Stomach (tissue), 9 donors: ENCODE data around the gene ANKEF1. TPM values are rescaled to one million over a fixed set of nuclear protein-coding genes. Genes with fewer than 3 reads are reported as not detected.
"Not testable (repeated sequence)": the region's sequence is repeated elsewhere in the genome, so short reads cannot be mapped to it uniquely, and the experiment has no call there.

Experiments used
- DNase-seq, 2 donors: peaks; one replicate each; pipeline versions ENCODE4 v3.0.0 to v3.0.0-alpha.2; 2013 to 2019
- H3K27ac ChIP-seq, 5 donors: fragments of 200-600 bp in 4 of 5; sonication (generic) in 4 of 5; one replicate each; pipeline ENCODE4 v1.5.1; 2013 to 2019; ENCODE audit warnings: mild to moderate bottlenecking in 1 of 5, moderate library complexity in 1 of 5
- H3K27me3 ChIP-seq, 3 donors: fragments of 200-600 bp; sonication (generic); one replicate each; pipeline ENCODE4 v1.5.1; 2017 to 2019; ENCODE audit warnings: mixed run types in 1 of 3
- H3K36me3 ChIP-seq, 4 donors: fragments of 200-600 bp; sonication (generic); 1 replicate in 3 of 4; 2 replicates in 1 of 4; pipeline ENCODE4 v1.5.1; 2016 to 2019
- H3K4me1 ChIP-seq, 4 donors: fragments of 200-600 bp; sonication (generic); one replicate each; pipeline ENCODE4 v1.5.1; 2016 to 2019
- H3K4me3 ChIP-seq, 4 donors: fragments of 200-600 bp; sonication (generic) in 3 of 4; one replicate each; pipeline ENCODE4 v1.5.1; 2016 to 2019; ENCODE audit warnings: mild to moderate bottlenecking in 1 of 4
- H3K9me3 ChIP-seq, 4 donors: fragments of 200-600 bp; sonication (generic); one replicate each; pipeline ENCODE4 v1.5.1; 2016 to 2019
- EP300 ChIP-seq: sonication (generic); formaldehyde crosslinking; IDR thresholded peaks from one replicate; pipeline ENCODE4 v1.6.1; 2017; ENCODE audit warnings: antibody characterized with exemption
- POLR2A ChIP-seq, 4 donors: fragments of 450-650 bp; IDR thresholded peaks; one replicate each; pipeline ENCODE4 v1.6.1; 2016; ENCODE audit warnings: antibody characterized with exemption in 4 of 4, control low read depth in 2 of 4, mild to moderate bottlenecking in 1 of 4, moderate library complexity in 1 of 4
- POLR2AphosphoS5 ChIP-seq, 3 donors: sonication (generic); formaldehyde crosslinking; IDR thresholded peaks; one replicate each; pipeline ENCODE4 v1.6.1; 2016; ENCODE audit warnings: antibody characterized with exemption in 3 of 3
- WGBS, 5 donors: extraction: QIAGEN DNeasy Blood & Tissue Kit in 3 of 5; methylation state at CpG; one replicate each; pipeline versions ENCODE4 v1.1.5 to v1.1.7; 2013 to 2018; 5-methylcytosine and 5-hydroxymethylcytosine counted together
- intact Hi-C: fragments of 100-400 bp; cut with DNase I; formaldehyde crosslinking; loops from one replicate; pipeline ENCODE4 v1.15.1; 2023; ENCODE audit warnings: low total_unique reads
- polyA plus RNA-seq, 3 donors: library from polyadenylated mRNA; stranded (reverse); fragments of 200-250 nt; gene quantifications; one replicate each; pipeline ENCODE4 v1.2.3, GENCODE V29; 2013
- total RNA-seq, 5 donors: library from RNA; depleted of rRNA; stranded (reverse); fragments of >200 nt; gene quantifications; one replicate each; pipeline versions ENCODE4 v1.1.0 to v1.2.3, GENCODE V29; 2014 to 2016
- TF ChIP-seq, protein P1 (sequence below), 7 experiments: fragments of 450-650 bp in 4 of 7; fragments of 200-600 bp in 3 of 7; sonication (generic) in 3 of 7; IDR thresholded peaks; one replicate each; pipeline ENCODE4 v1.5.1; 2016 to 2019; ENCODE audit warnings: antibody characterized with exemption in 7 of 7, control low read depth in 2 of 7, mild to moderate bottlenecking in 1 of 7
- donor health status: healthy with polysubstance abuse.
- donor health status: Bipolar disorder and iron deficiency.
- donor health status: healthy.

Gene ANKEF1
- total and polyA plus RNA-seq, 8 donors = 0.58 to 9.4 (median 1.6) TPM

DNA sequence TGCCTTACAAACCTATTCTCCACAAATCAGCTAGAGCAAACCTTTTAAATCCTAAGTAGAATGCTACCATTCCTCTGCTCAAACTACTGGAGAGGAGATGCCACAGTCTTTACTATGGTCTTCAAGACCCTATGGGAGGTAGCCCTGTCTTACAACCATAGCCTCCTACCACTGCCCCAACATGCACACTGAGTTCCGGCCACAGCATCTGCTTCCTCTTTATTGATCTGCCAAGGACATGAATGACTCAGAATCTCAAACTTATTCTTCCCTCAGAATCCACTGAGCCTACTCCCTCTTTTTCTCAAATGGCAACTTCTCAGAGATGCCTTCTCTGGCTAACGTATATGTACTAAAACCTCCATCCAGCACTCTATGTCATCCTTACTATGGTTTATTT, 12.2 kb upstream of the ANKEF1 start:
- 75 to 97% (median 85%) methylated on average over 2 of the region's 2 CpGs for WGBS, 5 donors
- H3K36me3 ChIP-seq = no peaks in the 10 kb centered on the region
- no peaks in the 10 kb centered on the region for H3K27me3 ChIP-seq
- no peak for DNase-seq
- no peaks in the 10 kb centered on the region for H3K4me1 ChIP-seq
- H3K4me3 ChIP-seq = no peak overlapping the region
- no peak overlapping the region for H3K27ac ChIP-seq
- TF ChIP-seq POLR2A (IDR thresholded peaks at IDR 0.05) = no peak
- TF ChIP-seq, protein P1, sequence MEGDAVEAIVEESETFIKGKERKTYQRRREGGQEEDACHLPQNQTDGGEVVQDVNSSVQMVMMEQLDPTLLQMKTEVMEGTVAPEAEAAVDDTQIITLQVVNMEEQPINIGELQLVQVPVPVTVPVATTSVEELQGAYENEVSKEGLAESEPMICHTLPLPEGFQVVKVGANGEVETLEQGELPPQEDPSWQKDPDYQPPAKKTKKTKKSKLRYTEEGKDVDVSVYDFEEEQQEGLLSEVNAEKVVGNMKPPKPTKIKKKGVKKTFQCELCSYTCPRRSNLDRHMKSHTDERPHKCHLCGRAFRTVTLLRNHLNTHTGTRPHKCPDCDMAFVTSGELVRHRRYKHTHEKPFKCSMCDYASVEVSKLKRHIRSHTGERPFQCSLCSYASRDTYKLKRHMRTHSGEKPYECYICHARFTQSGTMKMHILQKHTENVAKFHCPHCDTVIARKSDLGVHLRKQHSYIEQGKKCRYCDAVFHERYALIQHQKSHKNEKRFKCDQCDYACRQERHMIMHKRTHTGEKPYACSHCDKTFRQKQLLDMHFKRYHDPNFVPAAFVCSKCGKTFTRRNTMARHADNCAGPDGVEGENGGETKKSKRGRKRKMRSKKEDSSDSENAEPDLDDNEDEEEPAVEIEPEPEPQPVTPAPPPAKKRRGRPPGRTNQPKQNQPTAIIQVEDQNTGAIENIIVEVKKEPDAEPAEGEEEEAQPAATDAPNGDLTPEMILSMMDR (IDR thresholded peaks at IDR 0.05) = no peak
- no peak for TF ChIP-seq POLR2AphosphoS5 (IDR thresholded peaks at IDR 0.05)
- TF ChIP-seq EP300 = no peak
- H3K9me3 ChIP-seq = no peaks in the 10 kb centered on the region
- intact Hi-C loops = no loop called here

DNA sequence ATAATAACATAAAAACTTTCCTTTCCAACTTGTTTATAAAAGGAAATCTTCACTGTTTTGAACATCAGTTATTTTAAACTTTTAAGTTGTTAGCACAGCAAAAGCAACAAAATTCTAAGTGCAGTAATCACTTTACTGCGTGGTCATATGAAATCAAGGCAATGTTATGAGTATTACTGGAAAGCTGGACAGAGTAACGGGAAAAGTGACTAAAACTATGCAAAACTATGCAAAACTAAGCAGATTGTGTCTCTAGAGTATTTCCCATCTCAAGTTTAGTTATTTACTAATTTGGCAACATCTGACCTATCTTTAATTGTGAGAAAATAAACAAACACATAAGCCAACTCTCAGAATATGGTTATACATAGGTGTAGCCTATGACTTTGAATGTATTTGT, 10.9 kb upstream of the ANKEF1 start:
- no peak overlapping the region for H3K27ac ChIP-seq
- intact Hi-C loops = no loop called here
- WGBS, 5 donors = 71 to 81% (median 73%) methylated on average over 2 of the region's 2 CpGs
- H3K9me3 ChIP-seq = no peaks in the 10 kb centered on the region
- no peaks in the 10 kb centered on the region for H3K36me3 ChIP-seq
- no peak for TF ChIP-seq EP300
- no peak for TF ChIP-seq POLR2A (IDR thresholded peaks at IDR 0.05)
- no peak for TF ChIP-seq POLR2AphosphoS5 (IDR thresholded peaks at IDR 0.05)
- TF ChIP-seq, protein P1 (IDR thresholded peaks at IDR 0.05) = no peak
- H3K27me3 ChIP-seq = no peaks in the 10 kb centered on the region
- no peaks in the 10 kb centered on the region for H3K4me1 ChIP-seq
- no peak for DNase-seq
- H3K4me3 ChIP-seq = no peak overlapping the region

DNA sequence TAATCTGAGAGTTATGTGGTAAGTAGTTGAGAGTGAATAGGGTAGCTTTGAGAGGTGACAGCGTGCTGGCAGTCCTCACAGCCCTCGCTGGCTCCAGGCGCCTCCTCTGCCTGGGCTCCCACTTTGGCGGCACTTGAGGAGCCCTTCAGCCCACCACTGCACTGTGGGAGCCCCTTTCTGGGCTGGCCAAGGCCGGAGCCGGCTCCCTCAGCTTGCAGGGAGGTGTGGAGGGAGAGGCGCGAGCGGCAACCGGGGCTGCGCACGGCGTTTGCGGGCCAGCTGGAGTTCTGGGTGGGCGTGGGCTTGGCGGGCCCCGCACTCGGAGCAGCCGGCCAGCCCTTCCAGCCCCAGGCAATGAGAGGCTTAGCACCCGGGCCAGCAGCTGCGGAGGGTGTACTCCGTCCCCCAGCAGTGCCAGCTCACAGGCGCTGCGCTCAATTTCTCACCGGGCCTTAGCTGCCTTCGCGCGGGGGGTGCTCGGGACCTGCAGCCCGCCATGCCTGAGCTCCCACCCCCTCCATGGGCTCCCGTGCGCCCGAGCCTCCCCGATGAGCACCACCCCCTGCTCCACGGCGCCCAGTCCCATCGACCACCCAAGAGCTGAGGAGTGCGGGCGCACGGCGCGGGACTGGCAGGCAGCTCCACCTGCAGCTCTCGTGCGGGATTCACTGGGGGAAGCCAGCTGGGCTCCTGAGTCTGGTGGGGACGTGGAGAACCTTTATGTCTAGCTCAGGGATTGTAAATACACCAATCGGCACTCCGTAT, 3.2 kb upstream of the ANKEF1 start:
- intact Hi-C loops, DNase-seq, H3K27me3 ChIP-seq, H3K36me3 ChIP-seq, H3K9me3 ChIP-seq, H3K4me3 ChIP-seq, H3K27ac ChIP-seq: not testable (repeated sequence)
- peaks cover 3 to 17% (median 17%) of the 10 kb centered on the region in 4 donors for H3K4me1 ChIP-seq
- WGBS, 5 donors = 89 to 96% (median 93%) methylated on average over 15 to 47 of the region's 47 CpGs

DNA sequence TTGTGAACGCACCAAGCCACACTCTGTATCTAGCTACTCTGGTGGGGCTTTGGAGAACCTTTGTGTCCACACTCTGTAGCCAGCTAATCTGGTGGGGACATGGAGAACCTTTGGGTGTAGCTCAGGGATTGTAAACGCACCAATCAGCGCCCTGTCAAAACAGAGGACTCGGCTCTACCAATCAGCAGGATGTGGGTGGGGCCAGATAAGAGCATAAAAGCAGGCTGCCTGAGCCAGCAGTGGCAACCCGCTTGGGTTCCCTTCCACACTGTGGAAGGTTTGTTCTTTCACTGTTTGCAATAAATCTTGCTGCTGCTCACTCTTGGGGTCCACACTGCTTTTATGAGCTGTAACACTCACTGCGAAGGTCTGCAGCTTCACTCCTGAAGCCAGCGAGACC, 2.5 kb upstream of the ANKEF1 start:
- peaks cover 3 to 17% (median 17%) of the 10 kb centered on the region in 4 donors for H3K4me1 ChIP-seq
- H3K27ac ChIP-seq, H3K9me3 ChIP-seq, DNase-seq, H3K36me3 ChIP-seq, intact Hi-C loops, H3K4me3 ChIP-seq, H3K27me3 ChIP-seq: not testable (repeated sequence)
- 72 to 88% (median 79%) methylated on average over 7 of the region's 7 CpGs for WGBS, 5 donors

DNA sequence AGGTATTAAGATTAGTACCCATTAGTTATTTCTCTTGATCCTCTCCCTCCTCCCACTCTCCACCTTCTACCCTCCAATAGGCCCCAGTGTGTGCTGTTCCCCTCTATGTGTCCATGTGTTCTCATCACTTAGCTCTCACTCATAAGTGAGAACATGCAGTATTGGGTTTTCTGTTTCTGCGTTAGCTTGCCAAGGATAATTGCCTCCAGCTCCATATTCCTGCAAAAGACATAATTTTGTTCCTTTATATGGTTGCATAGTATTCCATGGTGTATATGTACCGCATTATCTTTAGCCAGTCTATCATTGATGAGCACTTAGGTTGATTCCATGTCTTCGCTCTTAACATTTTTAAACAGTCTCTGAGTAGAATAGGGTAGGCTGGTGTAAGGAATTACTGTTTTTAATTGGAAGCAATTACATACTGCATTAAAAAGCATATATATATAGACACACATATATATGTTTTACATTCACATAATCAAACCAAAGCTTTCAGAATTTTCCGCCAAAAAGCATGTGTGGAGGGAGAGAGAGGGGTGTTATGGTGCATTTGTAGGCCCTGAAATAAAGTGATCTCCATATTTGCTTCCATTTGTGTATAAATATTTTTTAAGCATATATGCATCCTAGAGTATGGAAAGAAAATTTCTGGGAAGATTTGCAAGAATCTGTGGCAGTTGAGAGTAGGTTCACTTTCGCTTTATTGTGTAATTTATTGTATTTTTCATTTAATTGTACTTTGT, 709 bp upstream of the ANKEF1 start:
- Histone ChIP-seq H3K4me3 (peak overlapping the region in 2 of 4 donors; percentile 62 to 63), H3K27me3 (no peaks in the 10 kb centered on the region), H3K4me1 (peaks cover 3 to 17% (median 17%) of the 10 kb centered on the region in 4 donors), H3K36me3 (peaks cover 0 to 8% (median 0%) of the 10 kb centered on the region in 4 donors), H3K9me3 (no peaks in the 10 kb centered on the region), H3K27ac (peak overlapping the region in 1 of 5 donors; percentile 84)
- no peak for DNase-seq
- 77 to 89% (median 85%) methylated on average over 5 of the region's 5 CpGs for WGBS, 5 donors
- intact Hi-C loops = no loop called here
- TF ChIP-seq, protein P1 (IDR thresholded peaks at IDR 0.05) = no peak
- TF ChIP-seq POLR2AphosphoS5 (IDR thresholded peaks at IDR 0.05) (no peak), POLR2A (IDR thresholded peaks at IDR 0.05) (no peak), EP300 (no peak)

DNA sequence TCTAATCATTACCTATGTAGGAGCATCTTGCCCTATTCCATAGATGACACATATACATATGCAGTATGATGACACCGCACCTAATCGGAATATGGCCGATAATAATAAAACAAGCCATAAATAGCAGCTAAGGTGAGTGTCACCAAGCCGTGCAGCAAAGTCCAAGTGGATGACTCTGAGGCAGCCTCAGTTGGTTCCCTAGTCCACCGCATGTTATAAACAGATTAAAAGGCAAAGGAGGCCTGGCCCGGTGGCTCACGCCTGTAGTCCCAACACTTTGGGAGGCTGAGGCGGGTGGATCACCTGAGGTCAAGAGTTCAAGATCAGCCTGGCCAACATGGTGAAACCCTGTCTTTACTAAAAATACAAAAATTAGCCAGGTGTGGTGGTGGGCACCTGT, 1.5 kb downstream of the ANKEF1 start:
- H3K36me3 ChIP-seq, intact Hi-C loops, H3K27ac ChIP-seq, H3K27me3 ChIP-seq, H3K9me3 ChIP-seq, DNase-seq: not testable (repeated sequence)
- Histone ChIP-seq H3K4me1 (peaks cover 3 to 23% (median 19%) of the 10 kb centered on the region in 4 donors), H3K4me3 (peak overlapping the region in 1 of 4 donors; percentile 62)
- 96 to 98% (median 97%) methylated on average over 8 of the region's 8 CpGs for WGBS, 5 donors
